Epithelial cell of esophagus (primary cell): ENCODE data around the gene ERVW-1.

Experiments used
- DNase-seq: peaks from one replicate; pipeline ENCODE4 v3.0.0; 2010; ENCODE audit warnings: low read depth
- H3K4me3 ChIP-seq: 2 replicates; pipeline ENCODE4 v1.5.1; 2011; ENCODE audit warnings: mild to moderate bottlenecking, low read length, control low read depth
- CTCF ChIP-seq: IDR thresholded peaks from 2 replicates; pipeline ENCODE4 v1.5.1; 2011; ENCODE audit warnings: low read depth, mild to moderate bottlenecking, low read length, control low read depth, inconsistent platforms; ENCODE audit not compliant: insufficient read depth; ENCODE audit errors: missing control alignments

ERVW-1 gene

GRCh38 chr7:92436612-92437445, 40.9 kb downstream of the ERVW-1 start:
- DNase-seq = no peak
- no peak for TF ChIP-seq CTCF
- no peak overlapping the region for H3K4me3 ChIP-seq

GRCh38 chr7:92435542-92435941, 42.2 kb downstream of the ERVW-1 start:
- TF ChIP-seq CTCF = no peak
- H3K4me3 ChIP-seq = no peak overlapping the region
- DNase-seq = no peak

GRCh38 chr7:92433019-92433418, 44.7 kb downstream of the ERVW-1 start:
- TF ChIP-seq CTCF = no peak
- no peak for DNase-seq
- no peak overlapping the region for H3K4me3 ChIP-seq

GRCh38 chr7:92432299-92432946, 45.3 kb downstream of the ERVW-1 start:
- no peak for TF ChIP-seq CTCF

GRCh38 chr7:92427193-92427592, 50.6 kb downstream of the ERVW-1 start:
- no peak for TF ChIP-seq CTCF

More at GRCh38 chr7:92432299-92432946, 45.3 kb downstream of the ERVW-1 start:
- H3K4me3 ChIP-seq = no peak overlapping the region
- no peak for DNase-seq

GRCh38 chr7:92425311-92425947, 52.3 kb downstream of the ERVW-1 start:
- no peak overlapping the region for H3K4me3 ChIP-seq
- DNase-seq = no peak
- TF ChIP-seq CTCF = no peak

More at GRCh38 chr7:92427193-92427592, 50.6 kb downstream of the ERVW-1 start:
- H3K4me3 ChIP-seq = no peak overlapping the region
- no peak for DNase-seq
